GM19035 (cell line): ENCODE data around the gene CCDC187.
A peak's percentile ranks its signal among the peaks of the same experiment; 100 is the strongest.

Experiments
- ATAC-seq: cut with Tn5 transposase; IDR thresholded peaks from one replicate; pipeline ENCODE4 v1.9.1; 2021; ENCODE audit not compliant: unreplicated experiment

The CCDC187 gene

DNA sequence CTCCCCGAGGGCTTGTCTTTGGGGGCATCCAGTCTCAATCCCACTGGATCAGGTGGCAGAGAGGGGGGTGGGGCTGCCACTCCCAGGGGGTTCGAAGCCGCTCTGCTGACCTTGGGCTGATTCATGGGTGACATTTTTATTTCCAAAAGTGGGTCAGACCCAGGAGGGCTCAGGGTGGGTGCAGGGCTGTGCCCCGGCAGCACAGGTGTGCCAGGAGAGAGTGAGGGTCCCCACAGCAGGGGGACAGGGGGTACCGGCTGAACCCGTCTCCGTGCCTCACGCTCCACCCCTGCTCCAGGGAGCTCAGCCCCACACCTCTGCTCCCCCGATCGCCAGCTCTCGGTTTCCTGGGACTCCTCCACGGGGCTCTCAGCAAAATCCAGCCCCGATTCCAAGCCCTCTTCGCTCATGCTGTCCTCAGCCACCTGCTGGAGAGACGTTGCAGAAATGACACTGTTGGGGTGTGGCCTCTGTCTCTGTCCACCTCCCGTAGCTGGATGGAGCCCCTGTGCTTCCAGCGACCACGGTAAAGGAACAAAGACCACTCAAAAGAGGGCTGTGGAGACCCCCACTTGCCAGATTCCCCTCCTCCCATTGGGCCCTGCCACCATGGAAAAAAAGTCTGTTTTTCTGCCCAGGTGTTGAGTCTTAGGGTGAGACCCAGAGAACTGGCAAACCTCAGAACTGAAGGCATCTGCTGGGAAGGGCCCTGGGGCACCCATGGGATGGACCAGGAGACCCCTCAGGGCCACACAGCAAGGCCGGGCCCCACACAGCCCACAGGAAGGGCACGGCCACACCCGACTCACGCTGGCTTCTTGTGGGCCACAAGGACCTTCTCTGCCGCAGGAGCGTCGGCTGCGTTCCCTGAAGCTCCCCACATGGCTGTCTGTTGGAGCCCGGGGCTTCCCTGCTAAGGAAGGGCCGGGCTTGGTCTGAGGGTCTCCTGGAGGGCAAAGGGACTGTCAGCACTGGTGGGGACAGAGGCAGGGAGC lies 47.7 kb downstream of the CCDC187 start:
- ATAC-seq: no peak

DNA sequence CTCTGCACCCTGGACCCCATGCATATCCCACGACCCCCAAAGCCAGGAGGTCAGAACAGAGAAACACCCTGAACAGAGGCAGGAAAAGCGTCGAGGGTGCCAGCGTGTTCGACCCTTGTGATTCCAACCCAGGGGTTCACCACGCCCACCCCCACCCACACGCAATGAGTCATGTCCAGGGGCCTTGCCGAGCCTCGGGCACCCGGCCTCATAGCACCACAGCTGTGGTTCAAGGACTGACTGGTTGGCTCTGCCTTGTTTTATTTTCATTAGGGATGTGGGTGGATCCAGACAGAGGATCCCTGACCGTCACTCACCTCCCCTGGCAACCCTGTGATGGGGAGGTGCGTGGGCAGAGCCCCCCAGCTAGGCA lies 48.7 kb downstream of the CCDC187 start:
- ATAC-seq: no peak

DNA sequence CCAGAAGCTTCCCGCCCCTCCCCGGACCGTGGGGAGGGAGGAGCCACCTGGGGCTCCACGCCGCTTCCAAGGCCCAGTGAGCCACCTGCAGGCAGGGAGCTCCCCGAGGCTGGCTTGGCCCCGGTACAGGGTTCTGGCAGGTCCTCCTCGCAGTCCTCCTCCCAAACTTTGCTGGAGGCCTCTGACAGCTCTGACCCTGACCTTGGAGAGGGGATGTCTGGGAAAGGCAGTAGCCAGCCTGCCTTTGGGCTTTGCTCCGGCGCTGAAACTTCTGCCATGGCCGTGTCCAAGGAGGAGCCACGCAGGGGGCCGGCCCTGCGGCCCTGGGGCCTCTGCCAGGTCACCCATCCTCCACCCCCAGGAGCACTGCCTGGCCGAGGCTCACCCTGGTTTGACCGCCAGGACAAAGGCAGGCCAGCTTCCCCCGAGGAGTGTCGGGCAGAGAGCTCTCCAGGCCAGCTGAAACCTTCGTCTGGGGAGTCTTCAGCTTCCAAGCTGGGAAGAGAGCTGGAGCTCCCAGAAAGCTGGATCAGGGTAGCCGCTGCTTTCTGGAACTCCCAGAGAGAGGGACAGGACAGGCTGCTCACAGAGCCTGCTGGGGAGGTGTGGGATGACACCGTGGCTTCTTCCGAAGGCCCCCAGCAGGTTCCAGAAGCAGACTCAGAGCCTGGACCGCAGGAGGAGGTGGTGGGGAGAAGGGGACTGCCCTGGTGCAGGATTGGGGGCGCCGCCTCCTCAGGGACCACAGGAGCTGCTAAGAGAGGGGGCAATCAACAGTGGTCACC lies 49.3 kb downstream of the CCDC187 start:
- no peak for ATAC-seq

DNA sequence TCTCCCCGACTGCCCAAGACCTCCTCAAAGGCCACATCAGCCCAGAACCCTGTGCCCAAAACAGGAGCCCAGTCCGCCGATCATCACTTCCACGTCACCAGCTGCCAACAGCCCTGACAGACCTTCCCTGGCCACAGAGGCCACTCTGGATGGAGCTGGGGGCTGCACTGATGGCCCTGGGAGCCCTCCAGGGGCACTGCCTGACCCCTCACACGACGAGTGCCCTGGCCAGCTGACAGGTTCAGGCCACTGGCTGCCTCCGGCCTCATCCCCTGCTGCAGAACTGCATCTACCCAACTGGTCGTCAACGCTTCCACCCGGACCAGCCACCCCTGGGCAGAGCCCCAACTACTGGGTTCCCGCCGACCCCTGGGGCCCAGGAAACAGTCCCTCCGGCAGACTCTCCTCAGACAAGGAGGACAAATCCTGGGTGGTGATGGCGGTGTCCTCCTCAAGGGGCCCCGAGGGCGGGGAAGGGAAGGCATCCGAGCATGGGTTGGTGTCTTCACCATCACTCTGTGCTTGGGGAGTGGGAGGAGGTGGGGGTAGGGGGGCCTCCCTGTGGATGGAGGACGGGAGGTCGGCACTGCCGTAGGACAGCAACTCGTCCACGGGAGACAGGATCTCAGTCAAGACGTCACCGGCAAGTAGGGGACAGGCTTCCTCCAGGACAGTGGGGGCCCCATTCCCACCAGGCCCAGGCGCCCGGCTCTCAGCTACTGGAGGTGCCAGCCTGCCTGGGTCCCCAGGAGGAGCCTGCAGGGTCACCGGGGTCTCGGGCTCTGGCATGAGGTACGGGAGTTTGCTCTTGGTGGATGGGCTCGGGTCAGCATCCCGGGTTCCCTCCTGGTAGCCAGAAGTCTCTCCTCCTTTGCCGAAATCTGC lies 50.4 kb downstream of the CCDC187 start:
- no peak for ATAC-seq

DNA sequence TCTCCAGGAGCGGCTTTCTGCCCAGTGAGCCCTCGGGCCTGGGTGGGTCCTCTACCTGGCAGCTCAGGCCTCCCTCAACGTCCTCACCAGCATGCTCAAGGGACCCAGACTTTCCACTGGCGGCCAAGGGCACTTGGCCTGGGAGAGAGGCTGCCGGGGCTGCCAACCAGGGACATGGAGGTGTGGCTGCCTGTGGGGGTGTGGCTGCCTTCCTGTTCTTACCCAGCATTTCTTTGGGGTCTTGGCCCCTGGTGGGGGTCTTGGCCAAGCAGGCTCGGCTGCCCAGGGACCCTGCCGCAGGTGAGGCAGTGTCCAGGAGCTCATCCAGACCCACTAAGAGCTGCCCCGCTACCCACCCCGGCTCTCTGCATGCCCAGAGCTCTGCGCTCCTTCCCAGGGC lies 51.0 kb downstream of the CCDC187 start:
- no peak for ATAC-seq

DNA sequence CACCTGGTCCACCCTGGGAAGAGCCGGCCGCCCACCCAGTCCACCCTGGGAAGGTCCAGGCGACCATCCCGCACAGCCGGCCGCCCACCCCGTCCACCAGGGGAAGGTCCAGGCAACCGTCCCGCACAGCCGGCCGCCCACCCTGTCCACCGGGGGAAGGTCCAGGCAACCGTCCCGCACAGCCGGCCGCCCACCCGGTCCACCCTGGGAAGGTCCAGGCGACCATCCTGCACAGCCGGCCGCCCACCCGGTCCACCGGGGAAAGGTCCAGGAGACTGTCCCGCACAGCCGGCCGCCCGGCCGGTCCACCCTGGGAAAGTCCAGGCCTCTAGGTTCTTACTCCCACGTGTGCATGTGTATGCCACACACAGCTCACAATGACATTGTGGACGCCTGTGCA lies 51.6 kb downstream of the CCDC187 start:
- no peak for ATAC-seq

DNA sequence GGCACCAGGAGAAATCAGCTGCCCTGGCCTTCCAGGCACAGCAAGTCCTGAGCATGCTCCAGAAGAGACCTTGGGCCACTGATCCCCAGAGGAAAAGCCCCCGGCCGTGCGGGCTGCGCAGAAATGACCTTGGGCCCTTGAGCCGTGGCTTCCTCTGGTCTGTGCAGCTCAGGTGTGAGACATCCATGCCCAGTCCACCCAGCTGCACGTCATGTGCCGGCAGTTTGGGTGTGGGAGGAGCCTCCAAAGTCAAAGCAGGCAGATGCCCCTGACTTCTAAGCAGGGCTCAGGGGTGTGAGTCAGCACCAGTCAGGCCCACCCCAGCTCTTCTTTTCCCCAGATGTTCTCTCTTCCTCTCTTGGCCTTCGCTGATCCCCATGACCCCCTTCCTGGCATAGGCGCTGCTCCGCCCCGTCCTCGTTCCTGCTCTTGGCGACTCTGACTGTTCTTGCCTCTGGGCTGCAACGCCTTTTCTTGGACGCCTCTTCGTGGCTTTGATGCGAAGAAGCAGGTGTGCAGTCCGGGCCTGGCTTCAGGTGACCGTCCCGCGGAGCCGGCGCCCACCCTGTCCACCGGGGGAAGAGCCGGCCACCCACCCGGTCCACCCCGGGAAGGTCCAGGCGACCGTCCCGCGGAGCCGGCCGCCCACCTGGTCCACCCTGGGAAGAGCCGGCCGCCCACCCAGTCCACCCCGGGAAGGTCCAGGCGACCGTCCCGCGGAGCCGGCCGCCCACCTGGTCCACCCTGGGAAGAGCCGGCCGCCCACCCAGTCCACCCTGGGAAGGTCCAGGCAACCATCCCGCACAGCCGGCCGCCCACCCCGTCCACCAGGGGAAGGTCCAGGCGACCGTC lies 52.4 kb downstream of the CCDC187 start:
- ATAC-seq: no peak

DNA sequence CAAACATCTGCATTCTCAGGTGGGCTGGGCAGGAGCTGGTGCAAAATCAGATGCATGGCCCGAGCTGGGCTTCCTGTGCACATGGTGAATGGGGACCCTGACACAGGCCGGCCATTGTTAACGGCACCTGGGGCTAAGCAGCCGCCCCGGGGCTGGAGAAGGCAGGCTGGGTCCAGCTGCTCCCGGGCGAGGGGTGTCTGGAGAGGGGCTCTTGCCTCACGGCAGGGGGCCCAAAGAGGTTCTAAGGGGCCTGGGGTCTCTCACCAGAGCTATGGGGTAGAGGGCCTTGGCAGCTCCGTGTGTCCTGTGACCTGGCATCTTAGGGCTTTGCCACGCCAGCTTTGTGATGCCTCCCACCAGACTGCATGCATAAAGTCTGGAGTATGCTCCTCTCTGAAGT lies 53.2 kb downstream of the CCDC187 start:
- ATAC-seq: no peak

DNA sequence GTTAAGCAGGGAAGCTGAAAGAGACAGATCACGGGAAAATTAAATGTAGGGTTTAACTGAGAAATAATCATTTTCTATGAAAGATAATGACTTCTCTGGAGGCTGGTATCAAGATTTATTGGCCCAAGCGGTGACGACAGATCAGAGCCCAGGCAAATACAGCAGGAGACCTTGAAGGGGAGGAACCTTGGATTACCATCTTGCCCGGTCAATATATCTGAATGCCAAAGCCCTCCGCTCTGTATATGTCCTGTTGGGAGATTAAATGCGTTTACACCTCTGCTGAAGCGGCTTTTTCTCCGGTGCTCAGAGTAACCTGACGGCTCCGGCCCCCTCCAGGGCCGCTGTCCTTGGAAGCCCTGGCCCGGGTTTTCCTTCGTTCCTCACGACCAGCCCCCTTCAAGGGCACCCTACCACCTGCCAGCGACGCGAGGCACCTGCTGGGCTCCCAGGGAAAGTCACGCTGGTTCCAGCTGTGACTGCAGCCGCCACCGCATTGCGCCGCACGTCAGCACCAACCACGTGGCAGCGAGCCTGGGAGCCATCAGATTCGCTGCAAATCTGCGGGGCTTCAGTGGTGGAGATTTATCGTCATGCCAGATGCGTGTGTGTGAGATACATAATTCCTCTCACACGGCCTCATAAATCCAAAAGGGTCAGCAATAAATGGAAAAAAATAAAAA lies 53.9 kb downstream of the CCDC187 start:
- ATAC-seq: no peak

DNA sequence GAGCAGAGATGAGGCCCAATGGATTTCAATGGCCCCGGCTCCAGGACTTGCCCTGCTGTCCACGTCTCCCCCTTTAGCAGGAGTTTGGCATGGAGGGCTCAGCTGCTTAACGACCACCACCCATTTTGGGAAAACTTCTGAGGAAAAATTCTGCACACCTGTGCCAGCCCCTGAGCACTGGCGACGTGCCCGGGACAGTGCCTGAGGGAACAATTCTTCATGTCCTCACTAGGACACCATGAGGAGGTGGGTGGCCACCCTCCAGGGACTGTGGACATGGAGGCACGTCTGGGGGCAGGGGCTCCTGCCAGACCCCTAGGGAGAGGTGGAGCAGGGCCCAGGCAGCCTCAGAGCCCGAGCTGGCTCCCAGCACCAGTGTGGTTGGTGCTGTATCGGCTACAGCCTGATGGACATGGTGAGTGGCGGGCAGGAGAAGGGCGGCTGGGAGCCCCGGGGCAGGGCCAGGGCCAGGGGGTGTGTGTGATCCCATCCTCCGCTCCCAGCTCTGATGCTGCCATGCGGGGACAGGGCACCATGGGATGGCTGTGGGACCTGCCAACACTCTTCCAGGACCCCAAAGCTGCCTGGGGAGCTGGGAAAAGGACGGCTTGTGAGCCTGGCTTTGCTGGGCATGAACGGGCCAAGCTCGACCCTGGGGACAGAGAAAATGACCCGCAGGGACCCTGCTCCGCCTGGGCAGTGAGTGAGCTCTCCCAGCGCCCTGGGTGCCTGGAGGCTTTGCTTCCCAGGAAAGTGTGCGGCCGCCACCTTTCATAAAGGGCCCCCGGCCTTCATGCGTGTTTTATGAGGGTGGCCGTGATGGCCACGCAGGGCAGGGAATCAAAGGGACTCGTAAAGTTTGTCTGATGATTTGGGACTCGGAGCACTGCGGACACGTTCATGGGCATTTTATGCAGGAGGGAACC lies 54.7 kb downstream of the CCDC187 start:
- no peak for ATAC-seq

DNA sequence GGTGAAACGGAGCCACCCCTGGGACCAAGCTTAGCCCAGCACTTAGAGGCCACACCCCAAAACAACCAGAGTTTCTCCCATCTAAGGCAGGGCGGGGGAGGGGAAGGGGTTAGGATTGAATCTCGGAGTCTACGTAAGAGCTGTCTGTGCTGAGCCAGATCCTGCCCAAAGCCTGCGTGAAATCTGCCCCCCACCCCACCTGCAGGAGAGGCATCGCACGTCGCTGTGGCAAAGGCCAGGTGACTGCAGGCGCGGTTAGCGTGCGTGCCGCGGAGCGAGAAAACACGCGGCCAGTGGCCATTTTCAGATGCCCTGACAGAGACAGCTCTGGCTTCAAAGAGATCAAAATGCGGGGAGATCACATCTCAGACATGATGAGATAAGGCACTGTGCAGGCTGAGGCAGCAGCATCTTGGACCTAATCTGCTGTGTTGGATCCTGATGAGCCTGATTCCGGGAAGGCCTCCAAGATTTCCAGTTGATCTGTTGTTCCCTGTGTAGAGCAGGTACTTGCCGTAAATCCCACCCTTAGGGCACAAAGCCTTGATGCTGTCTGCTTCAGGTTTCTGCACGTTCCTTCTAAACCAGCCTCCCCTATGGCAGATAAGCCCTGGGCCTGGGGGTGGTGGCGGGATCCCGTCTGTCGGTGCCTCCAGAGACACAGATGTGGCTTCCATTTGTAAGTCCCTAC lies 55.8 kb downstream of the CCDC187 start:
- no peak for ATAC-seq

DNA sequence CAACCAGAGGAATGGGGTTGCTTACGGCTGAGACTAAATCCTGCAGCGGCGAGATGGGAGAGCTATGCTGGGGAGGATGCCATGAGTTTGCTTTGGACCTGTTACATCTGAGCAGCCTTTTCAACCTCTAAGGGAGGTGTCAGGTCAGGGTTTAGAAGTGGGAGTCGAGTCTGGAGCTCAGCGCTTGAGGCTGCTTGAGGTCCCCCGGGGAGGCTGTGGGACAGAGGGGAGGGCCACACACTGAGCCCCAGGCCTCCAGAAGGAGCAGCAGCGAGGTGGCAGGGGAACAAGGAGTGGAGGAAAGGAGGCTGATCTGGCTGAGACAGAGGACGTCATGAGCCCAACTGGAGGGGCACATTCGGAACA lies 56.4 kb downstream of the CCDC187 start:
- no peak for ATAC-seq

DNA sequence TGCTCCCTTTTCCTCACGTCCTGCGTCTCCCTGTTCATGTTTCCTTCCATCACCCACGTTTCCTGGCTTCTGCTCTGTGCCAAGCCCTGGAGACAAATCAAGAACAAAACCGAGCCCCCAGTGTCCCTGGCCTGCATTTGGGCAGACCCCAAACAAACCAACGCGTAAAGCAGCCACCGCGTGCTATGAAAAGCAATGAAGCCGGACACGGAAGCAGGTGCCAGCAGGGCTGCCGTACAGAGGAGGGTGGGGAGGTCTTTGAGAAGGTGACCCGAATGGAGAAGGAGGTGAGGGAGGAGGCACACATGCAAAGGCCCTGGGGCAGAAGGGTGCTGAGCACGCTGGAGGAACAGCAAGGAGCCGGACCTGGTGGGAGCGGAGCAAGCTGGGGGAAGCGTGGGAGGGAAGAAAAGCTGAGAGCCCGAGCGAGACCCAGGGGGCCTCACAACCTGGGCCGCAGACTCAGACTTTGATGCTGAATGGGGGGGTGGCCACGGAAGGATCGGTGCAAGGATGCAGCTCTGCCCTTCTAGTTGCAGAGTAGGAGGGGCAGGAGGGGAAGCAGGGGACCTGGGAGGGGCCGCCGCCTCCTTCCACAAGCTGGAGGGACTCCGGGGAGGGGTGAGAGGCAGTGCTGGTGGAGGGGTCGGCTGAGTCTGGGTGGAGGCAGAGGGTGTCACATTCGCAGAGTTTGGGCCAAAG lies 56.9 kb downstream of the CCDC187 start:
- ATAC-seq: no peak

DNA sequence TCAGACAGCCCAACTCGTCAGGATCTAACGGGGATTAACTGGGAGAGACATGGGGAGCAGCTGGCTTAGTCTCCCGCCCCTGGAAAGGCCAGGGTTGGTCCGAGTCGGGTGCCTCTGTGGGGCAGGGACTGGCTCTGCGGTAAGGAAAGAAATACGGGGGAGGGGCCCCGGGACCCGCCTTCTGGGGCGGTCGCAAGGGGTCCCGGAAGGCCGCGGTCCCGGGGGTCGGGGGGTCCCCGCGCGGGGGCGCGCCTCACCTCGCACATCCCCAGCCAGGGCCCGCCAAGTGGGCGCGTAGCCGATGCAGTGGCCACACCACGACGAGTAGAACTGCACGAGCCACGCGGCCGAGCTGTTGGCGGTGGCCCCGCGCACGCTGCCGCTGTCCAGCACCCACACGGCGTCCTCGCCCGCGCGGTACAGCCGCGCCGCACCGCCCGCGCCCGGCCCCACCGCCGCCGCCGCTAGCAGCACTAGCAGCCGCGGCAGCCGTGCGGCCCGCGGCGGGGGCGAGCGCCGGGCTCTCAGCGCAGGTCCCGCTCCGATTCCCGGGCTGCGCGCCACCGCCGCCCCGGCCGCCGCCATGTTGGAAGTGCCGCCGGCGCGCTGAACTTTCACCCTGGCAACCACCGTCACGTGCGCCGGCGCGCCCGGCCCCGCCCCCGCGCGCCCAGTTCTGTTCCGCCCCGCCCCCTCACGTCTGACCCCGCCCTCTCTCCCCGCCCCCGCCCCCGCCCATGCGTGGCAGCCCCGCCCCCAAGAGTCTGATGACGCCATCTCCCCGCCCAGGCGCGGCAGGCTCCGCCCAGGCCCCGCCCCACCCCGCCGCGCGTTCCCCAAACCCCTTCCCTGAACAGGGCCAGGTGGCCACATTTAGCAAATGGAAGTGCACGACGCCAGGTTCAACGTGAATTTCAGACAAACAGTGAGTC lies 58.4 kb downstream of the CCDC187 start, which contains the start of gene QSOX2:
QSOX2 (minus strand) TSS at position 594 of the 932 bp plus-strand sequence; CDS start at position 585, 9 bp downstream.
- peak; percentile 59 for ATAC-seq

DNA sequence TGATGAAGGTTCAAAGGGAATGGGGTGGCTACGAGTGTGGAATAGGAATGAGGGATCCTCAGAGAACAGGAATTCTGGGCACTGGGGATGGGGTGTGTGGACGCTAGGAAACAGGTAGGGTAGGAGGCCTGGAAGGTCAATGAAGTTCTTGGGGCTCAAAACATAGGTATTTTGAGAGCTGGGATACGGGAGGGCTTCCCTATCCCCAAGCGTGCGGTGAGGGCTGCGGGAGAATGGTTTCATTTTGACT lies 59.0 kb downstream of the CCDC187 start:
- ATAC-seq: no peak

DNA sequence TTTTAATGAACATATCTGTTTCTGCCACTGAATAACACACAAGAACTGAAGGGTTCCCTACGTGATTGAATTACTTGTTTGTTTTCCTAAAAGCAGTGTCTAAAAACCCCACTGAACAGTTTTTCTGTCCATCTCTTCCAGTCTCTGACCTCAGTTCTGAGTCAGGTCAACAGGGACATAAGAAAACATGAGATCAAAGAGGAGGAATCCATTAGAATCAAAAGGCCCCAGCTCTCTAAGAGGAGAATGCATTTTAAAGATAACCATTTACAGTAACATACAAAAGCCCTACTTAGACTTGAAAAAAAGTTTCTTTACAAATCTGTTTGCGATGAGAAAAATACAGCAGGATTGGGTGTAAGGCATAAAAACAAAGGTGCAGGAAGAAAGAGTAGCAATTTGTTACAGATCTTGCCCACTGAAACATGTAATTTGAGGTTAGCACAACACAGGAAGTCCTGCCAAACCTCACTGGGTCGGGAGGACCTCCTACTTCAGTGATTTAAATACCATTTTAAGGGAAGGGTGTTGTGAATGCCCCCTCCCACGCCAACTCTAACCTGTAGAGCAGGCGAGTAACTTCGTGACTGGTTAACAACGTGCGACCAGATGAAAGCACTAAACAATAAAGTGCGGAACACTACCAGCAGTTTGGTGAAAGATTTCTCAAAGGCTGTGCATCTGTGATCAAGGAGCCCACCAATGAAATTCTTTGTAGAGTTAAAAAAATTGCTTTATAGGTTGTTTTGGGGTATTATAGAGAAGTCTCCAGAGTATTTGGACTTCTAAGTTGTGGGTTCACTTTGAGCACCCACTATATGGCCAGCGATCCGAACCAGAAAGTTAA lies 59.5 kb downstream of the CCDC187 start:
- ATAC-seq: no peak
